GM23338 (cell line): ENCODE measurements around the gene EYS. TPM values are rescaled to one million over a fixed set of nuclear protein-coding genes. Genes with fewer than 3 reads are reported as not detected.
"Not testable (repeated sequence)": the region's sequence is repeated elsewhere in the genome, so short reads cannot be mapped to it uniquely, and the experiment has no call there.

ENCODE experiments used
- ATAC-seq: fragments of 200-7000 bp; cut with Tn5 transposase; 3 replicates; pipeline ENCODE4 v1.9.1; 2020
- DNase-seq: peaks from one replicate; pipeline ENCODE4 v3.0.0-alpha.2; 2015; ENCODE audit warnings: low spot score
- H2AFZ ChIP-seq: fragments of 200-600 bp; sonication (generic); 2 replicates; pipeline ENCODE4 v1.8.0; 2016; ENCODE audit warnings: antibody characterized with exemption, mild to moderate bottlenecking, moderate library complexity
- H3F3A ChIP-seq: fragments of 200-600 bp; sonication (generic); replicated peaks from 2 replicates; pipeline ENCODE4 v1.8.0; 2017; ENCODE audit warnings: antibody characterized with exemption, mixed run types, low read depth
- H3K27ac ChIP-seq: fragments of 200-600 bp; sonication (generic); 2 replicates; pipeline ENCODE4 v1.6.1; 2016; ENCODE audit warnings: low read depth
- H3K27me3 ChIP-seq: fragments of 200-600 bp; sonication (generic); 2 replicates; pipeline ENCODE4 v1.8.0; 2016; ENCODE audit warnings: mild to moderate bottlenecking, mixed run types, moderate library complexity; ENCODE audit not compliant: insufficient read depth
- H3K36me3 ChIP-seq: fragments of 200-600 bp; sonication (generic); 2 replicates; pipeline ENCODE4 v1.8.0; 2016; ENCODE audit warnings: mild to moderate bottlenecking; ENCODE audit not compliant: insufficient read depth
- H3K4me1 ChIP-seq: fragments of 200-600 bp; sonication (generic); 2 replicates; pipeline ENCODE4 v1.8.0; 2016; ENCODE audit warnings: mild to moderate bottlenecking, moderate library complexity; ENCODE audit not compliant: insufficient read depth
- H3K4me2 ChIP-seq: fragments of 200-600 bp; sonication (generic); 2 replicates; pipeline ENCODE4 v1.7.1; 2017; ENCODE audit warnings: mixed run types
- H3K4me3 ChIP-seq: fragments of 200-600 bp; sonication (generic); 2 replicates; pipeline ENCODE4 v1.6.1; 2016; ENCODE audit warnings: mixed run types
- H3K79me2 ChIP-seq: fragments of 200-600 bp; sonication (generic); replicated peaks from 2 replicates; pipeline ENCODE4 v1.8.0; 2017; ENCODE audit warnings: mild to moderate bottlenecking; ENCODE audit not compliant: insufficient read depth
- H3K9me2 ChIP-seq: fragments of 200-600 bp; sonication (generic); 2 replicates; pipeline ENCODE4 v1.8.0; 2017; ENCODE audit not compliant: insufficient read depth
- H4K20me1 ChIP-seq: fragments of 200-600 bp; sonication (generic); replicated peaks from 2 replicates; pipeline ENCODE4 v1.8.0; 2017; ENCODE audit warnings: mild to moderate bottlenecking; ENCODE audit not compliant: insufficient read depth
- H3K27ac Mint-ChIP-seq: 2 replicates; pipeline ENCODE4 v1.8.0; 2020; ENCODE audit warnings: inconsistent platforms, mild to moderate bottlenecking, moderate library complexity, mixed read lengths
- H3K27me3 Mint-ChIP-seq: 3 replicates; pipeline ENCODE4 v1.8.0; 2022; ENCODE audit warnings: low read depth, mild to moderate bottlenecking, moderate library complexity, mixed read lengths, inconsistent platforms; ENCODE audit not compliant: insufficient read depth, poor library complexity
- H3K36me3 Mint-ChIP-seq: 3 replicates; pipeline ENCODE4 v1.8.0; 2021; ENCODE audit warnings: low read depth, mild to moderate bottlenecking, inconsistent platforms, moderate library complexity, mixed read lengths
- H3K4me1 Mint-ChIP-seq: 3 replicates; pipeline ENCODE4 v1.8.0; 2020; ENCODE audit warnings: mild to moderate bottlenecking, inconsistent platforms, mixed read lengths
- H3K4me3 Mint-ChIP-seq: 3 replicates; pipeline ENCODE4 v1.8.0; 2021; ENCODE audit warnings: moderate library complexity, mild to moderate bottlenecking, inconsistent platforms, mixed read lengths
- H3K9me3 Mint-ChIP-seq: 3 replicates; pipeline ENCODE4 v1.8.0; 2020; ENCODE audit warnings: moderate library complexity, mild to moderate bottlenecking, inconsistent platforms, mixed read lengths
- CREB1 ChIP-seq: fragments of 250-450 bp; sonication (Bioruptor Pico); IDR thresholded peaks from 2 replicates; pipeline ENCODE4 v1.5.0; 2020; ENCODE audit warnings: low read depth, mild to moderate bottlenecking, moderate library complexity
- EZH2 ChIP-seq: fragments of 200-600 bp; sonication (generic); IDR thresholded peaks from one replicate; pipeline ENCODE4 v1.8.0; 2017; ENCODE audit warnings: antibody characterized with exemption, mild to moderate bottlenecking, low read depth; ENCODE audit not compliant: unreplicated experiment
- EZH2phosphoT487 ChIP-seq: fragments of 200-600 bp; sonication (generic); IDR thresholded peaks from one replicate; pipeline ENCODE4 v1.8.1; 2018; ENCODE audit warnings: antibody characterized with exemption; ENCODE audit not compliant: unreplicated experiment
- JUNB ChIP-seq: IDR thresholded peaks from one replicate; pipeline ENCODE4 v1.6.1; 2016; ENCODE audit warnings: antibody characterized with exemption; ENCODE audit not compliant: unreplicated experiment
- STAT1 ChIP-seq: IDR thresholded peaks from one replicate; pipeline ENCODE4 v1.6.1; 2016; ENCODE audit warnings: antibody characterized with exemption; ENCODE audit not compliant: unreplicated experiment
- ZNF331 ChIP-seq: fragments of 250-450 bp; sonication (Bioruptor Pico); IDR thresholded peaks from 2 replicates; pipeline ENCODE4 v1.5.0; 2020; ENCODE audit warnings: low read depth, mild to moderate bottlenecking, moderate library complexity
- polyA plus RNA-seq: library from polyadenylated mRNA; unstranded; fragments of >200 nt; fragmentation: Nextera tagmentation; extraction: Ambion mirVana; gene quantifications from 2 replicates; pipeline ENCODE4 v1.2.1, GENCODE V29; 2016
- total RNA-seq: library from RNA; depleted of rRNA; stranded (reverse); fragments of >200 nt; shearing (Covaris generic); gene quantifications from 2 replicates; pipeline ENCODE4 v1.2.3, GENCODE V29; 2014
- TF ChIP-seq, protein P1 (sequence below): IDR thresholded peaks from 2 replicates; pipeline ENCODE4 v1.6.1; 2016; ENCODE audit warnings: antibody characterized with exemption
- TF ChIP-seq, protein P2 (sequence below), 2 experiments: fragments of 200-600 bp in 1 of 2; sonication (generic) in 1 of 2; conservative IDR thresholded peaks; 2 replicates each; pipeline versions ENCODE4 v1.5.1 to v1.6.1; 2016 to 2017; ENCODE audit warnings: antibody characterized with exemption in 2 of 2, low read depth in 2 of 2, mild to moderate bottlenecking in 2 of 2, moderate library complexity in 1 of 2
- TF ChIP-seq, protein P3 (sequence below): fragments of 250-450 bp; sonication (Bioruptor Pico); IDR thresholded peaks from 2 replicates; pipeline ENCODE4 v1.5.0; 2020; ENCODE audit warnings: mild to moderate bottlenecking, moderate library complexity
- TF ChIP-seq, protein P4 (sequence below): IDR thresholded peaks from one replicate; pipeline ENCODE4 v1.6.1; 2018; ENCODE audit warnings: antibody characterized with exemption; ENCODE audit not compliant: unreplicated experiment

EYS gene
- total and polyA plus RNA-seq, 2 experiments from 2014 or later: 0.38 to 0.52 TPM

DNA sequence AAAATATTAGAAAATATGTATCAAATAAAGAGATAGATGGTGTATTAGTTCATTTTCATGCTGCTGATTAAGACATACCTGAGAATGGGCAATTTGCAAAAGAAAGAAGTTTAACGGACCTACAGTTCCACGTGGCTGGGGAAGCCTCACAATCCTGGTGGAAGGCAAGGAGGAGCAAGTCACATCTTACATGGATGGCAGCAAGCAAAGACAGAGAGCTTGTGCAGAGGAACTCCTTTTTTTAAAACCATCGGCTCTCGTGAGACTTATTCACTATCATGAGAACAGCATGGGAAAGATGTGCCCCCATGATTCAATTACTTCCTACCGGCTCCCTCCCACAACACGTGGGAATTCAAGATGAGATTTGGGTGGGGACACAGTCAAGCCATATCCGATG lies 223.4 kb downstream of the EYS start:
- H3K4me3 Mint-ChIP-seq, DNase-seq, H3K36me3 ChIP-seq, H3K27ac Mint-ChIP-seq, H3K4me1 Mint-ChIP-seq, H3K36me3 Mint-ChIP-seq, H3F3A ChIP-seq, H3K4me3 ChIP-seq, ATAC-seq, H3K9me2 ChIP-seq, H4K20me1 ChIP-seq, H3K27me3 ChIP-seq, H3K4me2 ChIP-seq, H3K4me1 ChIP-seq, H2AFZ ChIP-seq, H3K79me2 ChIP-seq, H3K27ac ChIP-seq, H3K27me3 Mint-ChIP-seq: not testable (repeated sequence)
- peaks cover 30% of the 10 kb centered on the region for H3K9me3 Mint-ChIP-seq

DNA sequence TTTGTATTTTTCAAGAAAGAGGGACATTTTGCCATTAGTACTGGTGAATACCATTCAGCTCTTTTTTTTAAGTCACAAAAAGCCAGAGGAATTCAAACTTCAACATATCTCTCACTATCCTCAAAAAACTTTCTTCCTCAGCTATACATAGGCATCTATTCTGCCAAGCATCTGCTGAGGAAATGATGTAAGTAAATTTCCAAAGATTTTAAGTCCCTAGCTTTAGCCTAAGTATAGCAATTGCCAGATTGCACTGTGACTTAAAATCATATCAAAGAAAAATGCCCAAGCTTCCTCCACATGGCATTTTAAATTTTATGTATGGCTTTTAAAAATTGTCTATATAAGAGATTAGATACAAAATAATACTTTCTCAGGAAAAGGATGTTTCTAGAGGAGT lies 237.4 kb downstream of the EYS start:
- no peak overlapping the region for H3K27ac ChIP-seq
- no peak overlapping the region for H3K4me2 ChIP-seq
- no peaks in the 10 kb centered on the region for H3K79me2 ChIP-seq
- no peaks in the 10 kb centered on the region for H3K36me3 ChIP-seq
- no peaks in the 10 kb centered on the region for H3K27me3 Mint-ChIP-seq
- H3K4me1 Mint-ChIP-seq: no peaks in the 10 kb centered on the region
- H3K9me2 ChIP-seq: 0 out of 2 replicates have a peak, but pooled peaks cover 3% of the 10 kb centered on the region
- no peaks in the 10 kb centered on the region for H3K4me1 ChIP-seq
- no peak overlapping the region for H3K4me3 Mint-ChIP-seq
- no peaks in the 10 kb centered on the region for H3K36me3 Mint-ChIP-seq
- no peaks in the 10 kb centered on the region for H3F3A ChIP-seq
- H3K27me3 ChIP-seq: no peaks in the 10 kb centered on the region
- H3K4me3 ChIP-seq: no peak overlapping the region
- peaks cover 7% of the 10 kb centered on the region for H3K9me3 Mint-ChIP-seq
- no peak overlapping the region for H2AFZ ChIP-seq
- ATAC-seq (no peak), DNase-seq (no peak)
- no peak overlapping the region for H3K27ac Mint-ChIP-seq
- H4K20me1 ChIP-seq: no peaks in the 10 kb centered on the region
- TF ChIP-seq STAT1 (no peak), CREB1 (CRISPR knock-in tag) (no peak), EZH2phosphoT487 (no peak), JUNB (no peak), ZNF331 (CRISPR knock-in tag) (no peak), EZH2 (no peak)
- TF ChIP-seq, protein P1, sequence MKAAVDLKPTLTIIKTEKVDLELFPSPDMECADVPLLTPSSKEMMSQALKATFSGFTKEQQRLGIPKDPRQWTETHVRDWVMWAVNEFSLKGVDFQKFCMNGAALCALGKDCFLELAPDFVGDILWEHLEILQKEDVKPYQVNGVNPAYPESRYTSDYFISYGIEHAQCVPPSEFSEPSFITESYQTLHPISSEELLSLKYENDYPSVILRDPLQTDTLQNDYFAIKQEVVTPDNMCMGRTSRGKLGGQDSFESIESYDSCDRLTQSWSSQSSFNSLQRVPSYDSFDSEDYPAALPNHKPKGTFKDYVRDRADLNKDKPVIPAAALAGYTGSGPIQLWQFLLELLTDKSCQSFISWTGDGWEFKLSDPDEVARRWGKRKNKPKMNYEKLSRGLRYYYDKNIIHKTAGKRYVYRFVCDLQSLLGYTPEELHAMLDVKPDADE: no peak
- TF ChIP-seq, protein P2, sequence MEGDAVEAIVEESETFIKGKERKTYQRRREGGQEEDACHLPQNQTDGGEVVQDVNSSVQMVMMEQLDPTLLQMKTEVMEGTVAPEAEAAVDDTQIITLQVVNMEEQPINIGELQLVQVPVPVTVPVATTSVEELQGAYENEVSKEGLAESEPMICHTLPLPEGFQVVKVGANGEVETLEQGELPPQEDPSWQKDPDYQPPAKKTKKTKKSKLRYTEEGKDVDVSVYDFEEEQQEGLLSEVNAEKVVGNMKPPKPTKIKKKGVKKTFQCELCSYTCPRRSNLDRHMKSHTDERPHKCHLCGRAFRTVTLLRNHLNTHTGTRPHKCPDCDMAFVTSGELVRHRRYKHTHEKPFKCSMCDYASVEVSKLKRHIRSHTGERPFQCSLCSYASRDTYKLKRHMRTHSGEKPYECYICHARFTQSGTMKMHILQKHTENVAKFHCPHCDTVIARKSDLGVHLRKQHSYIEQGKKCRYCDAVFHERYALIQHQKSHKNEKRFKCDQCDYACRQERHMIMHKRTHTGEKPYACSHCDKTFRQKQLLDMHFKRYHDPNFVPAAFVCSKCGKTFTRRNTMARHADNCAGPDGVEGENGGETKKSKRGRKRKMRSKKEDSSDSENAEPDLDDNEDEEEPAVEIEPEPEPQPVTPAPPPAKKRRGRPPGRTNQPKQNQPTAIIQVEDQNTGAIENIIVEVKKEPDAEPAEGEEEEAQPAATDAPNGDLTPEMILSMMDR (conservative IDR thresholded peaks at IDR 0.05; ENCODE audit: low read depth in 2 of 2): no peak
- TF ChIP-seq, protein P3, sequence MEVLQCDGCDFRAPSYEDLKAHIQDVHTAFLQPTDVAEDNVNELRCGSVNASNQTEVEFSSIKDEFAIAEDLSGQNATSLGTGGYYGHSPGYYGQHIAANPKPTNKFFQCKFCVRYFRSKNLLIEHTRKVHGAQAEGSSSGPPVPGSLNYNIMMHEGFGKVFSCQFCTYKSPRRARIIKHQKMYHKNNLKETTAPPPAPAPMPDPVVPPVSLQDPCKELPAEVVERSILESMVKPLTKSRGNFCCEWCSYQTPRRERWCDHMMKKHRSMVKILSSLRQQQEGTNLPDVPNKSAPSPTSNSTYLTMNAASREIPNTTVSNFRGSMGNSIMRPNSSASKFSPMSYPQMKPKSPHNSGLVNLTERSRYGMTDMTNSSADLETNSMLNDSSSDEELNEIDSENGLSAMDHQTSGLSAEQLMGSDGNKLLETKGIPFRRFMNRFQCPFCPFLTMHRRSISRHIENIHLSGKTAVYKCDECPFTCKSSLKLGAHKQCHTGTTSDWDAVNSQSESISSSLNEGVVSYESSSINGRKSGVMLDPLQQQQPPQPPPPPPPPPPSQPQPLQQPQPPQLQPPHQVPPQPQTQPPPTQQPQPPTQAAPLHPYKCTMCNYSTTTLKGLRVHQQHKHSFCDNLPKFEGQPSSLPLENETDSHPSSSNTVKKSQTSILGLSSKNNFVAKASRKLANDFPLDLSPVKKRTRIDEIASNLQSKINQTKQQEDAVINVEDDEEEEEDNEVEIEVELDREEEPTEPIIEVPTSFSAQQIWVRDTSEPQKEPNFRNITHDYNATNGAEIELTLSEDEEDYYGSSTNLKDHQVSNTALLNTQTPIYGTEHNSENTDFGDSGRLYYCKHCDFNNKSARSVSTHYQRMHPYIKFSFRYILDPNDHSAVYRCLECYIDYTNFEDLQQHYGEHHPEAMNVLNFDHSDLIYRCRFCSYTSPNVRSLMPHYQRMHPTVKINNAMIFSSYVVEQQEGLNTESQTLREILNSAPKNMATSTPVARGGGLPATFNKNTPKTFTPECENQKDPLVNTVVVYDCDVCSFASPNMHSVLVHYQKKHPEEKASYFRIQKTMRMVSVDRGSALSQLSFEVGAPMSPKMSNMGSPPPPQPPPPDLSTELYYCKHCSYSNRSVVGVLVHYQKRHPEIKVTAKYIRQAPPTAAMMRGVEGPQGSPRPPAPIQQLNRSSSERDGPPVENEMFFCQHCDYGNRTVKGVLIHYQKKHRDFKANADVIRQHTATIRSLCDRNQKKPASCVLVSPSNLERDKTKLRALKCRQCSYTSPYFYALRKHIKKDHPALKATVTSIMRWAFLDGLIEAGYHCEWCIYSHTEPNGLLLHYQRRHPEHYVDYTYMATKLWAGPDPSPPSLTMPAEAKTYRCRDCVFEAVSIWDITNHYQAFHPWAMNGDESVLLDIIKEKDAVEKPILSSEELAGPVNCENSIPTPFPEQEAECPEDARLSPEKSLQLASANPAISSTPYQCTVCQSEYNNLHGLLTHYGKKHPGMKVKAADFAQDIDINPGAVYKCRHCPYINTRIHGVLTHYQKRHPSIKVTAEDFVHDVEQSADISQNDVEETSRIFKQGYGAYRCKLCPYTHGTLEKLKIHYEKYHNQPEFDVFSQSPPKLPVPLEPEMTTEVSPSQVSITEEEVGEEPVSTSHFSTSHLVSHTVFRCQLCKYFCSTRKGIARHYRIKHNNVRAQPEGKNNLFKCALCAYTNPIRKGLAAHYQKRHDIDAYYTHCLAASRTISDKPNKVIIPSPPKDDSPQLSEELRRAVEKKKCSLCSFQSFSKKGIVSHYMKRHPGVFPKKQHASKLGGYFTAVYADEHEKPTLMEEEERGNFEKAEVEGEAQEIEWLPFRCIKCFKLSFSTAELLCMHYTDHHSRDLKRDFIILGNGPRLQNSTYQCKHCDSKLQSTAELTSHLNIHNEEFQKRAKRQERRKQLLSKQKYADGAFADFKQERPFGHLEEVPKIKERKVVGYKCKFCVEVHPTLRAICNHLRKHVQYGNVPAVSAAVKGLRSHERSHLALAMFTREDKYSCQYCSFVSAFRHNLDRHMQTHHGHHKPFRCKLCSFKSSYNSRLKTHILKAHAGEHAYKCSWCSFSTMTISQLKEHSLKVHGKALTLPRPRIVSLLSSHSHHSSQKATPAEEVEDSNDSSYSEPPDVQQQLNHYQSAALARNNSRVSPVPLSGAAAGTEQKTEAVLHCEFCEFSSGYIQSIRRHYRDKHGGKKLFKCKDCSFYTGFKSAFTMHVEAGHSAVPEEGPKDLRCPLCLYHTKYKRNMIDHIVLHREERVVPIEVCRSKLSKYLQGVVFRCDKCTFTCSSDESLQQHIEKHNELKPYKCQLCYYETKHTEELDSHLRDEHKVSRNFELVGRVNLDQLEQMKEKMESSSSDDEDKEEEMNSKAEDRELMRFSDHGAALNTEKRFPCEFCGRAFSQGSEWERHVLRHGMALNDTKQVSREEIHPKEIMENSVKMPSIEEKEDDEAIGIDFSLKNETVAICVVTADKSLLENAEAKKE (CRISPR knock-in tag): no peak
- TF ChIP-seq, protein P4, sequence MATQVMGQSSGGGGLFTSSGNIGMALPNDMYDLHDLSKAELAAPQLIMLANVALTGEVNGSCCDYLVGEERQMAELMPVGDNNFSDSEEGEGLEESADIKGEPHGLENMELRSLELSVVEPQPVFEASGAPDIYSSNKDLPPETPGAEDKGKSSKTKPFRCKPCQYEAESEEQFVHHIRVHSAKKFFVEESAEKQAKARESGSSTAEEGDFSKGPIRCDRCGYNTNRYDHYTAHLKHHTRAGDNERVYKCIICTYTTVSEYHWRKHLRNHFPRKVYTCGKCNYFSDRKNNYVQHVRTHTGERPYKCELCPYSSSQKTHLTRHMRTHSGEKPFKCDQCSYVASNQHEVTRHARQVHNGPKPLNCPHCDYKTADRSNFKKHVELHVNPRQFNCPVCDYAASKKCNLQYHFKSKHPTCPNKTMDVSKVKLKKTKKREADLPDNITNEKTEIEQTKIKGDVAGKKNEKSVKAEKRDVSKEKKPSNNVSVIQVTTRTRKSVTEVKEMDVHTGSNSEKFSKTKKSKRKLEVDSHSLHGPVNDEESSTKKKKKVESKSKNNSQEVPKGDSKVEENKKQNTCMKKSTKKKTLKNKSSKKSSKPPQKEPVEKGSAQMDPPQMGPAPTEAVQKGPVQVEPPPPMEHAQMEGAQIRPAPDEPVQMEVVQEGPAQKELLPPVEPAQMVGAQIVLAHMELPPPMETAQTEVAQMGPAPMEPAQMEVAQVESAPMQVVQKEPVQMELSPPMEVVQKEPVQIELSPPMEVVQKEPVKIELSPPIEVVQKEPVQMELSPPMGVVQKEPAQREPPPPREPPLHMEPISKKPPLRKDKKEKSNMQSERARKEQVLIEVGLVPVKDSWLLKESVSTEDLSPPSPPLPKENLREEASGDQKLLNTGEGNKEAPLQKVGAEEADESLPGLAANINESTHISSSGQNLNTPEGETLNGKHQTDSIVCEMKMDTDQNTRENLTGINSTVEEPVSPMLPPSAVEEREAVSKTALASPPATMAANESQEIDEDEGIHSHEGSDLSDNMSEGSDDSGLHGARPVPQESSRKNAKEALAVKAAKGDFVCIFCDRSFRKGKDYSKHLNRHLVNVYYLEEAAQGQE: no peak
